Ovary (tissue), 9 donors: ENCODE measurements around the gene KDELR1. TPM values are rescaled to one million over a fixed set of nuclear protein-coding genes. Genes with fewer than 3 reads are reported as not detected.
A peak's percentile ranks its signal among the peaks of the same experiment; 100 is the strongest.

Experiments
- DNase-seq, 5 donors: peaks; one replicate each; pipeline ENCODE4 v3.0.0-alpha.2; 2019 to 2020
- H3K27ac ChIP-seq, 2 donors: fragments of 200-600 bp; one replicate each; pipeline versions ENCODE4 v1.5.1 to v1.8.0; 2019 to 2022
- H3K27me3 ChIP-seq: fragments of 200-600 bp; one replicate; pipeline ENCODE4 v1.8.0; 2022
- H3K36me3 ChIP-seq: fragments of 200-600 bp; sonication (generic); one replicate; pipeline ENCODE4 v1.5.1; 2019
- H3K4me1 ChIP-seq: one replicate; pipeline ENCODE4 v1.8.1; 2013; ENCODE audit warnings: mild to moderate bottlenecking, moderate library complexity; ENCODE audit not compliant: insufficient read depth
- H3K4me3 ChIP-seq: fragments of 200-600 bp; sonication (generic); one replicate; pipeline ENCODE4 v1.5.1; 2017
- H3K9me3 ChIP-seq, 2 donors: fragments of 200-600 bp in 1 of 2; sonication (generic) in 1 of 2; one replicate each; pipeline versions ENCODE4 v1.5.1 to v1.8.1; 2013 to 2019; ENCODE audit warnings: mild to moderate bottlenecking in 1 of 2, moderate library complexity in 1 of 2
- EP300 ChIP-seq: sonication (generic); formaldehyde crosslinking; IDR thresholded peaks from one replicate; pipeline ENCODE4 v1.6.1; 2017; ENCODE audit warnings: antibody characterized with exemption
- POLR2A ChIP-seq: fragments of 450-650 bp; IDR thresholded peaks from one replicate; pipeline ENCODE4 v1.6.1; 2017; ENCODE audit warnings: antibody characterized with exemption, mild to moderate bottlenecking, moderate library complexity
- WGBS, 3 donors: extraction: QIAGEN DNeasy Blood & Tissue Kit in 1 of 3; methylation state at CpG; one replicate each; pipeline versions ENCODE4 v1.1.5 to v1.1.7; 2013 to 2017; 5-methylcytosine and 5-hydroxymethylcytosine counted together
- intact Hi-C, 4 donors: fragments of 100-400 bp; cut with DNase I; formaldehyde crosslinking; loops; one replicate each; pipeline versions ENCODE4 v1.11.0 to v1.15.1; 2022 to 2023
- polyA plus RNA-seq, 2 donors: library from polyadenylated mRNA; stranded (reverse); fragments of 200-250 nt in 1 of 2; fragments of 350-450 nt in 1 of 2; fragmentation: Illumina TruSeq in 1 of 2; extraction: RNeasy Lipid Tissue Mini Kit (QIAGEN cat#74804) in 1 of 2; gene quantifications; one replicate each; pipeline ENCODE4 v1.2.3, GENCODE V29; 2013 to 2014
- total RNA-seq, 7 donors: library from RNA; depleted of rRNA in 2 of 7; stranded (reverse); fragments of >200 nt in 2 of 7; fragmentation: NEBNext Ultra II Directional in 3 of 7; extraction: Animal tissue kit (Norgen Biotek cat#: 25700) in 3 of 7; gene quantifications; one replicate each; pipeline versions ENCODE4 v1.1.0 to v1.2.4, GENCODE V29; 2016 to 2023
- TF ChIP-seq, protein P1 (sequence below), 3 donors: fragments of 450-650 bp in 2 of 3; fragments of 200-600 bp in 1 of 3; IDR thresholded peaks; one replicate each; pipeline versions ENCODE4 v1.5.1 to v1.8.0; 2016 to 2022; ENCODE audit warnings: antibody characterized with exemption in 3 of 3, mild to moderate bottlenecking in 1 of 3
- donor health status: DM: no; HTN: no; CAD: no; lungs with moderate emphysema.
- donor health status: DM: no; HTN: no; CAD: no.
- donor health status: Bipolar disorder and iron deficiency.
- donor health status: DM: yes; HTN: yes; CAD: no.
- donor health status: DM: no; HTN: no; CAD: no.
- donor health status: DM: yes; HTN: yes; CAD: no.

KDELR1 gene
- total and polyA plus RNA-seq, 9 donors, result 94.0 to 333 (median 179) TPM

DNA sequence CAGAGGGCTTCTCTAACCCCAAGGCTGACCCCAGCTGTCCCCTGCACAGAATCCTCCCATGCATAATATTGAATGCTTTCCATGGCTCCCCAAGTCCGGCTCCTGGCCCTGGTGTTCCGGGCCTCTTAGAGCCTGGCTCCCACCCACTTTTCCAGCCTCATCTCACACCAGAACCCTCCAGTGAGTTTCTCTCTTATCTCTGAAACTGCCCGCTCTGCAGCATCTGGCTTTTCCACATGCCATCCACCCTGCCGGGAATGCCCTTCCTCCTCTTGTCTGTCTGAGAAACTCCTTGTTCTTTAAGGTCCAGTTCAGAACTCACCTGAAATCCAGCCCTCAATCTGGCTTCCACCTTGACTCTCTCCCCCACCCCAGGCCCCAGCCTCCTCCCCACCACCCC lies 20.4 kb downstream of the KDELR1 start:
- WGBS, 3 donors, result 53 to 67% (median 60%) methylated on average over 4 of the region's 4 CpGs
- Histone ChIP-seq H3K4me1 (no peaks in the 10 kb centered on the region), H3K27ac (no peak overlapping the region), H3K9me3 (no peaks in the 10 kb centered on the region), H3K36me3 (no peaks in the 10 kb centered on the region), H3K27me3 (no peaks in the 10 kb centered on the region), H3K4me3 (no peak overlapping the region)
- no peak for TF ChIP-seq POLR2A
- no peak for TF ChIP-seq EP300
- TF ChIP-seq, protein P1, sequence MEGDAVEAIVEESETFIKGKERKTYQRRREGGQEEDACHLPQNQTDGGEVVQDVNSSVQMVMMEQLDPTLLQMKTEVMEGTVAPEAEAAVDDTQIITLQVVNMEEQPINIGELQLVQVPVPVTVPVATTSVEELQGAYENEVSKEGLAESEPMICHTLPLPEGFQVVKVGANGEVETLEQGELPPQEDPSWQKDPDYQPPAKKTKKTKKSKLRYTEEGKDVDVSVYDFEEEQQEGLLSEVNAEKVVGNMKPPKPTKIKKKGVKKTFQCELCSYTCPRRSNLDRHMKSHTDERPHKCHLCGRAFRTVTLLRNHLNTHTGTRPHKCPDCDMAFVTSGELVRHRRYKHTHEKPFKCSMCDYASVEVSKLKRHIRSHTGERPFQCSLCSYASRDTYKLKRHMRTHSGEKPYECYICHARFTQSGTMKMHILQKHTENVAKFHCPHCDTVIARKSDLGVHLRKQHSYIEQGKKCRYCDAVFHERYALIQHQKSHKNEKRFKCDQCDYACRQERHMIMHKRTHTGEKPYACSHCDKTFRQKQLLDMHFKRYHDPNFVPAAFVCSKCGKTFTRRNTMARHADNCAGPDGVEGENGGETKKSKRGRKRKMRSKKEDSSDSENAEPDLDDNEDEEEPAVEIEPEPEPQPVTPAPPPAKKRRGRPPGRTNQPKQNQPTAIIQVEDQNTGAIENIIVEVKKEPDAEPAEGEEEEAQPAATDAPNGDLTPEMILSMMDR (IDR thresholded peaks at IDR 0.05), result no peak
- intact Hi-C loops, result no loop called here
- DNase-seq, result no peak

DNA sequence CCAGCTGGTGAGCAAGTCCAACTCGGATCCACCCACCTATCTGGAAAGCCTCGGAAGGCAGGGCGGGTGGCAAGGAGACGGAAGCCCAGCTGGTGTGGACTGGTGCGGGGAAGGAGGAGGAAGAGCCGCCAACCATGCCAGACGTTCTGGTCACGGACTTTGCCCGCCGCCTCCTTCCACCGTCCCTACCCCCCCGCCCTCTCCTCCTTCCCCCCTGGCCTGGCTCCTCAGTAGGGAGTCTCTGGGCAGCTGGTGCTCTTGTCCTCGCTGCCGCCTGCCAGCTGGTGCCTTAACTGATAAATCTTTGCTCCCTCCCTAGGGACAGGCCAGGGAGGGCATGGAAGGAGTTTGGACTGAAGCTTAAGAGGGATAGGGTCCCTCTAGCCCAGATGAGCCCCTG lies 22.4 kb downstream of the KDELR1 start:
- Histone ChIP-seq H3K27ac (no peak overlapping the region), H3K36me3 (no peaks in the 10 kb centered on the region), H3K27me3 (no peaks in the 10 kb centered on the region), H3K4me1 (peaks cover 3% of the 10 kb centered on the region), H3K9me3 (no peaks in the 10 kb centered on the region), H3K4me3 (no peak overlapping the region)
- intact Hi-C loops, result no loop called here
- WGBS, 3 donors, result 66 to 72% (median 70%) methylated on average over 13 to 14 of the region's 14 CpGs
- no peak for DNase-seq
- TF ChIP-seq EP300, result no peak
- no peak for TF ChIP-seq POLR2A
- TF ChIP-seq, protein P1 (IDR thresholded peaks at IDR 0.05), result no peak

DNA sequence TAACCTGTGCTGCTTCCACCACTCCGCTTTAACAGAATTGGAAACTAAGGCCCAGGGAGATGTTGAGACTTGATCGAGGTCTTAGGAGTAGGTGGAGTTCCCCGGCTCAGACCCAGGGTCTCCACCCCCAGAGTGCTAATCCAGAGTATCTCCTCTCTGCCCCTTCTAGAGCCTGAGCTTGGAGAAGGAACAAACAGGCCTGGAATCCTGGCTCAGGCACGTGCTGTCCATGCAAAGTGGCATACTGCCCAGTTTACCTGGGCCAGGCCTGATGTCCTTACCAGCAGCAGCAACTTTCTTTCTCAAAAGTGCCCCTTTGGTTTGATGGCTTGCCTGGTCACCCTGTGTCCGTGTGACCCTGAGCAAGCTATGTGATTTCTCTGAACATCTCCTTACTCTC lies 23.5 kb downstream of the KDELR1 start:
- H3K9me3 ChIP-seq, result no peaks in the 10 kb centered on the region
- no peak overlapping the region for H3K27ac ChIP-seq
- DNase-seq, result no peak
- peaks cover 3% of the 10 kb centered on the region for H3K4me1 ChIP-seq
- TF ChIP-seq, protein P1 (IDR thresholded peaks at IDR 0.05), result no peak
- no peak for TF ChIP-seq POLR2A
- TF ChIP-seq EP300, result no peak
- 69% methylated on average over 5 of the region's 5 CpGs for WGBS, 3 donors
- H3K27me3 ChIP-seq, result no peaks in the 10 kb centered on the region
- no peaks in the 10 kb centered on the region for H3K36me3 ChIP-seq
- no peak overlapping the region for H3K4me3 ChIP-seq
- intact Hi-C loops, result no loop called here

DNA sequence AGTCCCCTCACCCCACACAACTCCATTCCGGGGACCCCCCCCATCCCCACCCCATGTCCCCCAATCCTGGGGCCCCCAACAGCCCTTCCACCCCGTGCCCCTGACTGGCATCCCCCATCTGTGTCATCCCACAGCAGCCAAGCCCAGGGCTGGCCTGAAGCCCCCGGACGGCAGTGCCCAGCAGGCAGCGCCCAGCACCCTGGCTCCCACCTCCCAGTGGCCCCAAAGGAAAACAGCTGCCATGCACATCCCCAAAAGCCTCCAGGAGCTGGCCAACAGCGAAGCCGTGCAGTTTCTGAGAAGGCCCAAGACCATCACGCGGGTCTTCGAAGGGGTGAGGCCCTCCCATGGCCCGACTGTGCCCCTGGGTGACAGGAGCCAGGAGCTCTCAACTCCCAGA lies 25.7 kb downstream of the KDELR1 start:
- DNase-seq, result peak in 3 of 5 donors; percentile 20 to 46 (median 45)
- Histone ChIP-seq H3K9me3 (no peaks in the 10 kb centered on the region), H3K27ac (no peak overlapping the region), H3K36me3 (no peaks in the 10 kb centered on the region), H3K27me3 (no peaks in the 10 kb centered on the region), H3K4me1 (peaks cover 3% of the 10 kb centered on the region), H3K4me3 (no peak overlapping the region)
- intact Hi-C loops, result no loop called here
- TF ChIP-seq, protein P1 (IDR thresholded peaks at IDR 0.05), result no peak
- no peak for TF ChIP-seq POLR2A
- TF ChIP-seq EP300, result no peak
- WGBS, 3 donors, result 90 to 94% (median 94%) methylated on average over 11 of the region's 11 CpGs
